HCT116 (cell line): Measurements from ENCODE around the gene FGF22. TPM values are rescaled to one million over a fixed set of nuclear protein-coding genes. Genes with fewer than 3 reads are reported as not detected.

ENCODE experiments used
- ATAC-seq: fragments of 200-7000 bp; cut with Tn5 transposase; 2 replicates; pipeline ENCODE4 v1.9.1; 2020; ENCODE audit warnings: mild to moderate bottlenecking, moderate library complexity
- BruUV-seq: library from RNA; stranded (reverse); fragments of 400-500 nt; replicated peaks from 2 replicates; lab custom pipeline; 2021; lab: Mats Ljungman, UMichigan
- CTCF ChIA-PET: fragments of 300-600 bp; sonication (Branson Sonifier 250); formaldehyde crosslinking; loops from one replicate; lab custom pipeline; 2021; ENCODE audit warnings: antibody characterized with exemption; lab: Charles Lee
- POLR2A ChIA-PET: fragments of 300-600, 350-600 bp; sonication (Branson Sonifier 250); formaldehyde crosslinking; loops from one replicate; lab custom pipeline; 2021; ENCODE audit warnings: antibody characterized with exemption; lab: Charles Lee
- RAD21 ChIA-PET, 2 experiments: fragments of 300-600 bp; sonication (Branson Sonifier 250); formaldehyde crosslinking; loops; one replicate each; lab custom pipeline; 2023; ENCODE audit warnings: low total read pairs in 2 of 2; ENCODE audit not compliant: uncharacterized antibody in 2 of 2, unreplicated experiment in 2 of 2, low non-redundant PET in 1 of 2; lab: Charles Lee
- DNase-seq: peaks from one replicate; pipeline ENCODE4 v3.0.0-alpha.2; 2010; ENCODE audit warnings: low read depth, low spot score
- H2AFZ ChIP-seq: fragments of 200-600 bp; shearing (Covaris generic), sonication (generic); 2 replicates; pipeline ENCODE4 v1.6.1; 2017; ENCODE audit warnings: low read depth, mixed run types, mixed read lengths, antibody characterized with exemption, low read length; ENCODE audit not compliant: poor library complexity, severe bottlenecking
- H3K27ac ChIP-seq: 2 replicates; pipeline ENCODE4 v1.5.1; 2012; ENCODE audit warnings: low read depth, low read length
- H3K27me3 ChIP-seq: fragments of 200-600 bp; sonication (generic); 2 replicates; pipeline ENCODE4 v1.6.1; 2016; ENCODE audit warnings: mixed run types, low read length, mixed read lengths; ENCODE audit not compliant: insufficient read depth
- H3K36me3 ChIP-seq, 2 experiments: fragments of 200-500 bp in 1 of 2; fragments of 200-600 bp in 1 of 2; sonication (Bioruptor generic) in 1 of 2; sonication (generic) in 1 of 2; 2 replicates each; pipeline versions ENCODE4 v1.5.1 to v1.6.1; 2014 to 2016; ENCODE audit warnings: low read length in 2 of 2, inconsistent platforms in 1 of 2, mixed read lengths in 1 of 2, mixed run types in 1 of 2; ENCODE audit not compliant: insufficient read depth in 2 of 2, control insufficient read depth in 1 of 2
- H3K4me1 ChIP-seq, 2 experiments: fragments of 200-600 bp in 1 of 2; sonication (generic) in 1 of 2; 2 replicates each; pipeline versions ENCODE4 v1.5.1 to v1.6.1; 2012 to 2017; ENCODE audit warnings: low read length in 2 of 2, inconsistent platforms in 1 of 2, mild to moderate bottlenecking in 1 of 2, mixed read lengths in 1 of 2, mixed run types in 1 of 2, moderate library complexity in 1 of 2; ENCODE audit not compliant: insufficient read depth in 2 of 2, control insufficient read depth in 1 of 2
- H3K4me2 ChIP-seq: fragments of 200-600 bp; sonication (generic); 2 replicates; pipeline ENCODE4 v1.6.1; 2017; ENCODE audit warnings: mixed run types, low read length, mixed read lengths
- H3K4me3 ChIP-seq, 2 experiments: fragments of 200-600 bp in 1 of 2; sonication (generic) in 1 of 2; replicated peaks in 1 of 2; 2 replicates each; pipeline ENCODE4 v1.5.1; 2011 to 2016; ENCODE audit warnings: low read length in 2 of 2, control low read depth in 1 of 2, low read depth in 1 of 2, mild to moderate bottlenecking in 1 of 2, mixed read lengths in 1 of 2, mixed run types in 1 of 2
- H3K79me2 ChIP-seq: fragments of 200-600 bp; sonication (generic); 2 replicates; pipeline ENCODE4 v1.6.1; 2017; ENCODE audit warnings: mild to moderate bottlenecking, mixed run types, low read length, moderate library complexity, mixed read lengths; ENCODE audit not compliant: insufficient read depth
- H3K9ac ChIP-seq: fragments of 200-600 bp; sonication (generic); 2 replicates; pipeline ENCODE4 v1.6.1; 2016; ENCODE audit warnings: low read length, mixed read lengths
- H3K9me2 ChIP-seq: fragments of 200-600 bp; sonication (generic), shearing (Covaris generic); 2 replicates; pipeline ENCODE4 v1.6.1; 2017; ENCODE audit warnings: mixed run types, mild to moderate bottlenecking, moderate library complexity; ENCODE audit not compliant: insufficient read depth
- H3K9me3 ChIP-seq, 2 experiments: fragments of 200-500 bp in 1 of 2; fragments of 200-600 bp in 1 of 2; sonication (Bioruptor generic) in 1 of 2; sonication (generic) in 1 of 2; 2 replicates each; pipeline ENCODE4 v1.6.1; 2014 to 2017; ENCODE audit warnings: low read length in 2 of 2, mixed read lengths in 2 of 2, inconsistent platforms in 1 of 2, low read depth in 1 of 2, mild to moderate bottlenecking in 1 of 2, mixed run types in 1 of 2, moderate library complexity in 1 of 2; ENCODE audit not compliant: control insufficient read depth in 1 of 2, insufficient read depth in 1 of 2
- H4K20me1 ChIP-seq: fragments of 200-600 bp; sonication (generic), shearing (Covaris generic); 2 replicates; pipeline ENCODE4 v1.6.1; 2017; ENCODE audit warnings: mixed run types, mild to moderate bottlenecking, moderate library complexity; ENCODE audit not compliant: insufficient read depth
- CBX3 ChIP-seq: IDR thresholded peaks from 2 replicates; pipeline ENCODE4 v1.6.1; 2012; ENCODE audit warnings: low read depth
- CEBPB ChIP-seq: IDR thresholded peaks from 2 replicates; pipeline ENCODE4 v1.6.1; 2012; ENCODE audit warnings: low read depth
- ELF1 ChIP-seq: IDR thresholded peaks from 2 replicates; pipeline ENCODE4 v1.6.1; 2012; ENCODE audit warnings: low read depth, borderline replicate concordance
- EZH2phosphoT487 ChIP-seq: fragments of 200-600 bp; IDR thresholded peaks from 2 replicates; pipeline ENCODE4 v1.6.1; 2018; ENCODE audit warnings: antibody characterized with exemption, borderline replicate concordance
- JUND ChIP-seq: IDR thresholded peaks from 2 replicates; pipeline ENCODE4 v1.6.1; 2012
- POLR2A ChIP-seq: IDR thresholded peaks from 2 replicates; pipeline ENCODE4 v1.7.0; 2011; ENCODE audit warnings: borderline replicate concordance; ENCODE audit not compliant: insufficient read depth, insufficient read length; ENCODE audit errors: extremely low read depth
- POLR2AphosphoS5 ChIP-seq: IDR thresholded peaks from 2 replicates; pipeline ENCODE4 v1.6.1; 2011; ENCODE audit warnings: mild to moderate bottlenecking, low read depth, low read length, moderate library complexity
- RAD21 ChIP-seq: IDR thresholded peaks from 2 replicates; pipeline ENCODE4 v1.6.1; 2012; ENCODE audit warnings: low read depth, mild to moderate bottlenecking
- SIN3A ChIP-seq: IDR thresholded peaks from 2 replicates; pipeline ENCODE4 v1.6.1; 2012; ENCODE audit warnings: low read depth
- SP1 ChIP-seq: IDR thresholded peaks from 2 replicates; pipeline ENCODE4 v1.6.1; 2012; ENCODE audit warnings: low read depth
- SRF ChIP-seq: IDR thresholded peaks from 2 replicates; pipeline ENCODE4 v1.6.1; 2012; ENCODE audit warnings: low read depth
- TCF7L2 ChIP-seq: IDR thresholded peaks from 2 replicates; pipeline ENCODE4 v1.7.0; 2011; ENCODE audit warnings: borderline replicate concordance, inconsistent platforms; ENCODE audit not compliant: insufficient read depth, insufficient read length; ENCODE audit errors: extremely low read depth
- YY1 ChIP-seq: IDR thresholded peaks from 2 replicates; pipeline ENCODE4 v1.6.1; 2011; ENCODE audit warnings: low read length, low read depth, moderate library complexity, mild to moderate bottlenecking; ENCODE audit not compliant: insufficient replicate concordance; ENCODE audit errors: extremely low read depth
- ZNF274 ChIP-seq: fragments of 200-500 bp; sonication (Bioruptor generic); IDR thresholded peaks from 2 replicates; pipeline ENCODE4 v1.6.1; 2014; ENCODE audit warnings: mild to moderate bottlenecking, low read depth, low read length, inconsistent platforms
- intact Hi-C: fragments of 100-400 bp; cut with micrococcal nuclease; formaldehyde crosslinking; loops from 2 replicates; pipeline ENCODE4 v1.10.0; 2022
- total RNA-seq: library from RNA; stranded (reverse); gene quantifications from one replicate; pipeline ENCODE4 v1.2.1, GENCODE V29; 2021; ENCODE audit not compliant: unreplicated experiment
- TF ChIP-seq, protein P1 (sequence below): IDR thresholded peaks from 2 replicates; pipeline ENCODE4 v1.6.1; 2011; ENCODE audit warnings: mild to moderate bottlenecking, low read length, moderate library complexity; ENCODE audit not compliant: insufficient replicate concordance; ENCODE audit errors: extremely low read depth
- TF ChIP-seq, protein P2 (sequence below): IDR thresholded peaks from 2 replicates; pipeline ENCODE4 v1.6.1; 2012
- TF ChIP-seq, protein P3 (sequence below): IDR thresholded peaks from 2 replicates; pipeline ENCODE4 v1.6.1; 2012; ENCODE audit warnings: low read depth
- TF ChIP-seq, protein P4 (sequence below): IDR thresholded peaks from 2 replicates; pipeline ENCODE4 v1.6.1; 2012

Gene FGF22
- total RNA-seq, 1 experiment from 2014 or later = 1.5 TPM

DNA sequence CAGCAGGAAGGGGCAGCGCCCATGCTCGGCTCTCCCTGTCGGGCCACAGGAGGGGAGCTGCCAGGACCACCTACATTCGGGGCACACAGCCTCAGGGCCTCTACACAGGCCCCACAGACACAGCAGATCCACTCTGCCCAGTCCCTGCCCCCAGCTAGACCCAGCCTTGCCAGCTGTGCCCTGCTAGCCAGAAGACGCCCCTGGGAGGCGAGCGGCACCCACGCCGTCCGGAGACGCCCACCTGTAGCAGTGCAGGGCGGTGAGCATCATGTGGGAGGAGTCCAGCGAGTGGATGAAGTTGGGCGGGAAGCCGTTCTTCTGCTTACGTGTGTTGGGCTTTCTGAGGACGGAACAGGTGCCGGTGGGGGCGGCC, 21.4 kb upstream of the FGF22 start (continued):
- TF ChIP-seq, protein P1, sequence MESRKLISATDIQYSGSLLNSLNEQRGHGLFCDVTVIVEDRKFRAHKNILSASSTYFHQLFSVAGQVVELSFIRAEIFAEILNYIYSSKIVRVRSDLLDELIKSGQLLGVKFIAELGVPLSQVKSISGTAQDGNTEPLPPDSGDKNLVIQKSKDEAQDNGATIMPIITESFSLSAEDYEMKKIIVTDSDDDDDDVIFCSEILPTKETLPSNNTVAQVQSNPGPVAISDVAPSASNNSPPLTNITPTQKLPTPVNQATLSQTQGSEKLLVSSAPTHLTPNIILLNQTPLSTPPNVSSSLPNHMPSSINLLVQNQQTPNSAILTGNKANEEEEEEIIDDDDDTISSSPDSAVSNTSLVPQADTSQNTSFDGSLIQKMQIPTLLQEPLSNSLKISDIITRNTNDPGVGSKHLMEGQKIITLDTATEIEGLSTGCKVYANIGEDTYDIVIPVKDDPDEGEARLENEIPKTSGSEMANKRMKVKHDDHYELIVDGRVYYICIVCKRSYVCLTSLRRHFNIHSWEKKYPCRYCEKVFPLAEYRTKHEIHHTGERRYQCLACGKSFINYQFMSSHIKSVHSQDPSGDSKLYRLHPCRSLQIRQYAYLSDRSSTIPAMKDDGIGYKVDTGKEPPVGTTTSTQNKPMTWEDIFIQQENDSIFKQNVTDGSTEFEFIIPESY = no peak

DNA sequence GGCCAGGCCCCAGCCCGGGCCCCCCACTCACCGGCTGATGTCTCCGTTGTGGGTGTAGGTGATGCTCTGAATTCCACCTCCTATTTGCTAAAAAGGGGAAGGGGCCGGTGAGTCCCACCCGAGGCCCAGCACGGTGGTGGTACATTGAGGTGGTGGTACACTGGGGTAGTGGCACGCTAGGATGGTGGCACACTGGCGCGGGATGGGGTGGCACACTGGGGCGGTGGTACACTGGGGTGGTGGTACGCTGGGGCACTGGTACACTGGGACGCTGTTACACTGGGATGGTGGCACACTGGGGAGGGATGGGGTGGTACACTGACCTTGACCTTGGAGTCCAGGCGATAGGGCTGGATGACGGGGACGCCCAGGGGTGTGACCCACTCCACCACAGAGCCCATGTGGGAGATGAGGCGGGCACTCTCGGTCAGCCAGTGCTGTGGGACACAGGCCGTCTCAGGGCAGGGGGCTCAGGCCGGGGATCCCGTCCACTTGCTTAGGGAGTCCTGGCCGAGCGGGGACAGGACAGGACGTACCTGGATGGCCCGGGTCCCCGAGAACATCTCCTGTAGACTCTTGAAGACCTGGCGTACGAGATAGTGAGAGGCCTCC, 20.9 kb upstream of the FGF22 start:
- Histone ChIP-seq H3K9me2 (no peaks in the 10 kb centered on the region), H3K79me2 (no peaks in the 10 kb centered on the region), H3K4me2 (no peak overlapping the region), H3K36me3 (peaks cover 0 to 44% of the 10 kb centered on the region in 2 experiments; a peak in 2 of 4 replicates), H3K9me3 (no peaks in the 10 kb centered on the region), H3K27me3 (no peaks in the 10 kb centered on the region), H3K27ac (no peak overlapping the region), H3K4me1 (peaks cover 0 to 4% of the 10 kb centered on the region in 2 experiments; a peak in 2 of 4 replicates), H3K4me3 (no peak overlapping the region), H2AFZ (no peak overlapping the region), H3K9ac (no peak overlapping the region), H4K20me1 (no peaks in the 10 kb centered on the region)
- CTCF ChIA-PET = no interaction called here
- BruUV-seq = no TSS peak
- intact Hi-C loops = no loop called here
- ATAC-seq = no peak
- no peak for DNase-seq
- POLR2A ChIA-PET = no interaction called here
- RAD21 ChIA-PET = no interaction called here
- TF ChIP-seq, protein P2, sequence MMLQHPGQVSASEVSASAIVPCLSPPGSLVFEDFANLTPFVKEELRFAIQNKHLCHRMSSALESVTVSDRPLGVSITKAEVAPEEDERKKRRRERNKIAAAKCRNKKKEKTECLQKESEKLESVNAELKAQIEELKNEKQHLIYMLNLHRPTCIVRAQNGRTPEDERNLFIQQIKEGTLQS = no peak
- TF ChIP-seq ELF1 (no peak), JUND (no peak), SIN3A (no peak), POLR2AphosphoS5 (no peak), EZH2phosphoT487 (no peak), POLR2A (no peak), TCF7L2 (no peak), CBX3 (no peak), ZNF274 (no peak), CEBPB (no peak), RAD21 (no peak), YY1 (no peak), SP1 (no peak), SRF (no peak)
- TF ChIP-seq, protein P1 = no peak
- TF ChIP-seq, protein P3, sequence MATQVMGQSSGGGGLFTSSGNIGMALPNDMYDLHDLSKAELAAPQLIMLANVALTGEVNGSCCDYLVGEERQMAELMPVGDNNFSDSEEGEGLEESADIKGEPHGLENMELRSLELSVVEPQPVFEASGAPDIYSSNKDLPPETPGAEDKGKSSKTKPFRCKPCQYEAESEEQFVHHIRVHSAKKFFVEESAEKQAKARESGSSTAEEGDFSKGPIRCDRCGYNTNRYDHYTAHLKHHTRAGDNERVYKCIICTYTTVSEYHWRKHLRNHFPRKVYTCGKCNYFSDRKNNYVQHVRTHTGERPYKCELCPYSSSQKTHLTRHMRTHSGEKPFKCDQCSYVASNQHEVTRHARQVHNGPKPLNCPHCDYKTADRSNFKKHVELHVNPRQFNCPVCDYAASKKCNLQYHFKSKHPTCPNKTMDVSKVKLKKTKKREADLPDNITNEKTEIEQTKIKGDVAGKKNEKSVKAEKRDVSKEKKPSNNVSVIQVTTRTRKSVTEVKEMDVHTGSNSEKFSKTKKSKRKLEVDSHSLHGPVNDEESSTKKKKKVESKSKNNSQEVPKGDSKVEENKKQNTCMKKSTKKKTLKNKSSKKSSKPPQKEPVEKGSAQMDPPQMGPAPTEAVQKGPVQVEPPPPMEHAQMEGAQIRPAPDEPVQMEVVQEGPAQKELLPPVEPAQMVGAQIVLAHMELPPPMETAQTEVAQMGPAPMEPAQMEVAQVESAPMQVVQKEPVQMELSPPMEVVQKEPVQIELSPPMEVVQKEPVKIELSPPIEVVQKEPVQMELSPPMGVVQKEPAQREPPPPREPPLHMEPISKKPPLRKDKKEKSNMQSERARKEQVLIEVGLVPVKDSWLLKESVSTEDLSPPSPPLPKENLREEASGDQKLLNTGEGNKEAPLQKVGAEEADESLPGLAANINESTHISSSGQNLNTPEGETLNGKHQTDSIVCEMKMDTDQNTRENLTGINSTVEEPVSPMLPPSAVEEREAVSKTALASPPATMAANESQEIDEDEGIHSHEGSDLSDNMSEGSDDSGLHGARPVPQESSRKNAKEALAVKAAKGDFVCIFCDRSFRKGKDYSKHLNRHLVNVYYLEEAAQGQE = no peak
- TF ChIP-seq, protein P4, sequence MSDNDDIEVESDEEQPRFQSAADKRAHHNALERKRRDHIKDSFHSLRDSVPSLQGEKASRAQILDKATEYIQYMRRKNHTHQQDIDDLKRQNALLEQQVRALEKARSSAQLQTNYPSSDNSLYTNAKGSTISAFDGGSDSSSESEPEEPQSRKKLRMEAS = no peak
